ENCODE results near the gene CER1.

GRCh38 chr9:14678776-14679175 is 43.8 kb downstream of the CER1 start:
- no peak for TF ChIP-seq FOXA1 (IDR thresholded peaks at IDR 0.05)
- TF ChIP-seq ELF4 (IDR thresholded peaks at IDR 0.05) = no peak
- TF ChIP-seq SUZ12 (IDR thresholded peaks at IDR 0.05) = no peak
- no peak for TF ChIP-seq HDGF (IDR thresholded peaks at IDR 0.05; ENCODE audit: borderline replicate concordance)
- no peak for TF ChIP-seq CTBP1 (IDR thresholded peaks at IDR 0.05; ENCODE audit: borderline replicate concordance)
- no peak for TF ChIP-seq FOXK2 (IDR thresholded peaks at IDR 0.05)
- TF ChIP-seq NFRKB (IDR thresholded peaks at IDR 0.05) = no peak
- no peak for TF ChIP-seq BHLHE40 (IDR thresholded peaks at IDR 0.05; ENCODE audit: borderline replicate concordance)
- no peak for TF ChIP-seq TARDBP (IDR thresholded peaks at IDR 0.05)
- TF ChIP-seq SP1 (IDR thresholded peaks at IDR 0.05) = no peak

Data from HEK293T (cell line).